Activated naive CD8-positive, alpha-beta T cell treated with anti-CD3 and anti-CD28 coated beads for 36 hours (primary cell): ENCODE measurements around the gene KRTAP5-3. TPM values are rescaled to one million over a fixed set of nuclear protein-coding genes. Genes with fewer than 3 reads are reported as not detected.

ENCODE experiments used
- DNase-seq: peaks from one replicate; pipeline ENCODE4 v3.0.0; 2021
- H3K27ac Mint-ChIP-seq: one replicate; pipeline ENCODE4 v1.8.0; 2022; ENCODE audit warnings: mild to moderate bottlenecking, moderate library complexity, mixed read lengths
- H3K27me3 Mint-ChIP-seq: one replicate; pipeline ENCODE4 v1.8.0; 2022; ENCODE audit warnings: mild to moderate bottlenecking, mixed read lengths
- H3K36me3 Mint-ChIP-seq: one replicate; pipeline ENCODE4 v1.8.0; 2021; ENCODE audit warnings: mild to moderate bottlenecking, mixed read lengths
- H3K4me1 Mint-ChIP-seq: one replicate; pipeline ENCODE4 v1.8.0; 2021; ENCODE audit warnings: mixed read lengths
- H3K4me3 Mint-ChIP-seq: one replicate; pipeline ENCODE4 v1.8.0; 2022; ENCODE audit warnings: mild to moderate bottlenecking, moderate library complexity, mixed read lengths
- H3K9me3 Mint-ChIP-seq: one replicate; pipeline ENCODE4 v1.8.0; 2022; ENCODE audit warnings: mixed read lengths
- total RNA-seq, 2 experiments: library from RNA; stranded (reverse); gene quantifications; one replicate each; pipeline ENCODE4 v1.2.3, GENCODE V29; 2021

Gene KRTAP5-3
- total RNA-seq, 2 experiments from 2014 or later: not detected

- no peak for DNase-seq
- Mint-ChIP-seq H3K27me3 (peaks cover 9% of the 10 kb centered on the region), H3K27ac (no peak overlapping the region), H3K9me3 (no peaks in the 10 kb centered on the region), H3K36me3 (no peaks in the 10 kb centered on the region), H3K4me3 (no peak overlapping the region), H3K4me1 (peaks cover 15% of the 10 kb centered on the region)
These were observed 38.2 kb downstream of the KRTAP5-3 start for GRCh38 chr11:1570001-1570453.

GRCh38 chr11:1569251-1569780 is 38.9 kb downstream of the KRTAP5-3 start:
- no peak overlapping the region for H3K4me3 Mint-ChIP-seq
- no peak for DNase-seq
- H3K36me3 Mint-ChIP-seq: no peaks in the 10 kb centered on the region
- H3K9me3 Mint-ChIP-seq: no peaks in the 10 kb centered on the region
- peaks cover 15% of the 10 kb centered on the region for H3K4me1 Mint-ChIP-seq
- H3K27me3 Mint-ChIP-seq: peaks cover 6% of the 10 kb centered on the region
- no peak overlapping the region for H3K27ac Mint-ChIP-seq

DNA sequence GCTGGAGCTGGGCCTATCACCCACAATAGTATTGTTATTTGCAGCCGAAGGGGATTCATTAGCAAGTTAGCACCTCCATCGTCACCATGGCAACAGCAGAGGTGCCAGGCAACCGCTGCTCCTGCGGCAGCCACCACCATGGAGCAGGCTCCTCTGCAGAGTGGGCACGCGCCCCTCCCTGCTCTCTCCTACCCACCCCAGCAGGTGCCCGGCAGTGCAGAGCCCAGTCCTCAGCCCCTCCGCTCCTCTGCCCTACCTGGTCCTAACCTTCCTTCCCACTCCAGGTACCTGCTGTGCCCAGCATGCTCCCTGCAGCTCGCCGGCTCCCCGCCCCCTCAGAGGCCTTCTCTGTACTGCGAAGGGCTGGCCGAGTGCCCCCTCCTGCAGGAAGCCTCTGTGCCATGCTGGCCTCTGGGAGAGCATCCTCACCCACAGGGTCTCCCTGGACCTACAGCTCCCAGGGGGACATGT is 39.8 kb downstream of the KRTAP5-3 start:
- H3K27ac Mint-ChIP-seq: no peak overlapping the region
- H3K27me3 Mint-ChIP-seq: peaks cover 2% of the 10 kb centered on the region
- no peaks in the 10 kb centered on the region for H3K9me3 Mint-ChIP-seq
- no peaks in the 10 kb centered on the region for H3K36me3 Mint-ChIP-seq
- peak; percentile 46 for DNase-seq
- peaks cover 9% of the 10 kb centered on the region for H3K4me1 Mint-ChIP-seq
- H3K4me3 Mint-ChIP-seq: no peak overlapping the region

DNA sequence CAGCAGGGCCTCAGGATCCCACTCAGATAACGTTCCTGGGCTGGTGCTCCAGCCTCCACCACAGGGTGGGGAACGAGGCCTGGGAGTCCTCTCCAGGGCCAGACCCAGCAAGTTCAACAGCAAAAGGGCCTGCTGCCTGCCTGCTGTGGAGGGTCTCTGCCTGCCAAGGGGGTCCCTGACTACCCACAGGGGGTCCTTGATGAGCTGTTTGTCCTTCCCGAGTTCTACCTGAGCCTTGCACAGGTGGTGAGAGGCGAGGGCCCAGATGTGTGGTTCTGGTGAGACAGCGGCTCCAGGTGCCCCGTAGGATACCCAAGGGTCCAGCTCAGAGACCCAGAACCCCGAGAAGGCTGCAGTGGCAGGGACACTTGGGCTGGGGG is 40.6 kb downstream of the KRTAP5-3 start:
- Mint-ChIP-seq H3K4me3 (no peak overlapping the region), H3K9me3 (no peaks in the 10 kb centered on the region), H3K27ac (no peak overlapping the region), H3K27me3 (no peaks in the 10 kb centered on the region), H3K36me3 (no peaks in the 10 kb centered on the region), H3K4me1 (peaks cover 8% of the 10 kb centered on the region)
- no peak for DNase-seq

GRCh38 chr11:1567052-1567720 is 41.1 kb downstream of the KRTAP5-3 start:
- Mint-ChIP-seq H3K4me1 (peaks cover 8% of the 10 kb centered on the region), H3K27ac (no peak overlapping the region), H3K9me3 (no peaks in the 10 kb centered on the region), H3K4me3 (no peak overlapping the region), H3K27me3 (no peaks in the 10 kb centered on the region), H3K36me3 (no peaks in the 10 kb centered on the region)
- no peak for DNase-seq

DNA sequence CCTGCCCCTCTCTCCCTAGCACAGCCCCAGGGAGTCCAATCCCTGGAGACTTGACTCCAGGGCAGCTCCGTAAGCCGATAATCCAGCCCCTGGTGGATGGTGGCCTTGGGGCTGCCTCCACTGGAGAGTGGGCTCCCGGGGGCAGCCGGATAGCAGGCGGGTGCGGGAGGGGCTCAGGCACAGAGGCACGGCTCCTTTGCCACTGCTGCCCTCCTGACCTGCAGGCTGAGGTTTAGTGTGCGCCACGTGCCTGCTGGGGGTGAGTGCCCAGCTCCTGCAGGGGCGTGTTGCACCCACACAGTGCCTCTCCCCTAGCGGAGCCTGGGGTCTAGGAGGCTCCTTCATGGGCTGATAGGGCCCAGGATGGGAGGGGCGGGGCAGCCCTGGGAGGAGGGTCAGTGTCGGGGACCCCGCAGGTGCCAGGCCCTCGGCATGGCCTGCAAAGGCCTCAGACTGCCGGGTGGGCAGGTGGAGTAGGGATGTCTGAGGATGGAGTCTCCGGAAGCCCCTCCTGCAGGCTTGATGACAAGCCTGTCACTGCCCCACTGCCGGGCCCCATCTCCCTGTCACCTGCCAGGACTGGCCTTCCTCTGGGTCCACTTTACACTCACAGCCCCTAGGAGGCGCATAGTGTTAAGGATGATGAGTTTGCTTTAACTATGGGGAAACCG is 41.7 kb downstream of the KRTAP5-3 start:
- Mint-ChIP-seq H3K36me3 (no peaks in the 10 kb centered on the region), H3K9me3 (no peaks in the 10 kb centered on the region), H3K4me3 (no peak overlapping the region), H3K4me1 (peaks cover 8% of the 10 kb centered on the region), H3K27ac (no peak overlapping the region), H3K27me3 (no peaks in the 10 kb centered on the region)
- no peak for DNase-seq

DNA sequence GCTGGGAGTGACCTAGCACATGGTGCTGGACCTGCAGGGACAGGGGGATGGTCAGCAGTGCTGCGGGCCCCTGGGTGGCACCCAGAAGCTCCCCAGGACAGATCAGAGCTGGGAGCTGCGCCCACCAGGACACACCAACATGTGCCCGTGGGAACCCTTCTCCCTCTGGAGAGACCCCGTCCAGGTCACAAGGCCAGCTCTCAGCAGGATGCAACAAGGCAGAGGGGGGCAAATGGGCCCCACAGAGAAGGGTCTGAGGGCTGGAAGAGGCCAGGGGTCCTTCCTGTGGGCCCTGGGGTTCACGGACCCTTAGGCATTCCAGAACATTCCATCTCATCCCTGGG is 42.4 kb downstream of the KRTAP5-3 start:
- no peak overlapping the region for H3K27ac Mint-ChIP-seq

GRCh38 chr11:1565173-1565903 is 42.9 kb downstream of the KRTAP5-3 start:
- H3K4me1 Mint-ChIP-seq: peaks cover 2% of the 10 kb centered on the region
- H3K27ac Mint-ChIP-seq: no peak overlapping the region
- H3K4me3 Mint-ChIP-seq: no peak overlapping the region
- DNase-seq: no peak
- H3K36me3 Mint-ChIP-seq: no peaks in the 10 kb centered on the region
- H3K27me3 Mint-ChIP-seq: no peaks in the 10 kb centered on the region
- no peaks in the 10 kb centered on the region for H3K9me3 Mint-ChIP-seq

More for the DNA sequence above, 42.4 kb downstream of the KRTAP5-3 start:
- no peak for DNase-seq
- Mint-ChIP-seq H3K9me3 (no peaks in the 10 kb centered on the region), H3K27me3 (no peaks in the 10 kb centered on the region), H3K36me3 (no peaks in the 10 kb centered on the region), H3K4me1 (peaks cover 8% of the 10 kb centered on the region), H3K4me3 (no peak overlapping the region)

GRCh38 chr11:1564535-1565172 is 43.6 kb downstream of the KRTAP5-3 start:
- no peaks in the 10 kb centered on the region for H3K27me3 Mint-ChIP-seq
- no peaks in the 10 kb centered on the region for H3K9me3 Mint-ChIP-seq
- no peak overlapping the region for H3K4me3 Mint-ChIP-seq
- no peaks in the 10 kb centered on the region for H3K4me1 Mint-ChIP-seq
- no peaks in the 10 kb centered on the region for H3K36me3 Mint-ChIP-seq
- H3K27ac Mint-ChIP-seq: no peak overlapping the region
- DNase-seq: no peak

DNA sequence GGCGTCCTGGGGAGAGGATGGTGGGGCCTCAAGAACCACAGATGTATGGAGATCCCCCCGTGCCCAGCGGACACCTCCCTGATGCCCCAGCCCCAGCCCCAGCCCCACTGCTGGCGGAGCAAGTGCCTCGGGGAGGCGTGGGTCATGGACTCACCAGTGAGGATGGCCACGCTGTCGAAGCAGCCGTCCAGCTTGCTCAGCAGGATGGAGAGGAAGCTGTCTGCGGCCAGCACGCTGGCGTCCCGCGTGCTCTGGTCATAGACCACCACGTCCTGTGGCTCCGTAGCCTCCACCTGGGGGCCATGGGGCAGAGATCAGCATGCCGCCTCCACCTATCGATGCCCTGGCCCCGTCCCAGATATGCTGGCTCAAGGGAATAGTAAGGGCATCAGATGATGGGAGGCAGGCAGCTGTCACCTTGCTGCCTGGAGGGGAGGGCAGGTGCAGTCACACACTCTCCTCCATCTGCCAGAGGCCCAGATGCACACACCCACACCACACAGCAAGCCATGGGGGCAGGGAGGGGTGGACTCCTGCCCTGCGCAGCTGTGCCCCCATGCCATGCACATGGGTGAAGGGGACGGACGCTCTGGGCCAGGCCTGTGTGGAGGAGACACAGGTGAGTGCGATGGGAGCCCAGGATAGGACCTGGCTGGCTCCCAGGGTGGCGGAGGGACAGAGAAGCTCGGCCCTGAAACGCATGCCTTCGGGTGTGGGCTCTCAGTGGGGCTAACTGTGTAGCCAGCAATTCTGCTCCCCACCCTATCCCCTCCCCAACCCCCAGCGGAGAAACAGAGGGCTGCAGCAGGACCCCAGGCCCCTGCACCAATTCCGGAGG is 44.3 kb downstream of the KRTAP5-3 start:
- no peaks in the 10 kb centered on the region for H3K9me3 Mint-ChIP-seq
- no peaks in the 10 kb centered on the region for H3K36me3 Mint-ChIP-seq
- H3K27ac Mint-ChIP-seq: no peak overlapping the region
- H3K4me3 Mint-ChIP-seq: no peak overlapping the region
- no peak for DNase-seq
- no peaks in the 10 kb centered on the region for H3K4me1 Mint-ChIP-seq
- no peaks in the 10 kb centered on the region for H3K27me3 Mint-ChIP-seq

DNA sequence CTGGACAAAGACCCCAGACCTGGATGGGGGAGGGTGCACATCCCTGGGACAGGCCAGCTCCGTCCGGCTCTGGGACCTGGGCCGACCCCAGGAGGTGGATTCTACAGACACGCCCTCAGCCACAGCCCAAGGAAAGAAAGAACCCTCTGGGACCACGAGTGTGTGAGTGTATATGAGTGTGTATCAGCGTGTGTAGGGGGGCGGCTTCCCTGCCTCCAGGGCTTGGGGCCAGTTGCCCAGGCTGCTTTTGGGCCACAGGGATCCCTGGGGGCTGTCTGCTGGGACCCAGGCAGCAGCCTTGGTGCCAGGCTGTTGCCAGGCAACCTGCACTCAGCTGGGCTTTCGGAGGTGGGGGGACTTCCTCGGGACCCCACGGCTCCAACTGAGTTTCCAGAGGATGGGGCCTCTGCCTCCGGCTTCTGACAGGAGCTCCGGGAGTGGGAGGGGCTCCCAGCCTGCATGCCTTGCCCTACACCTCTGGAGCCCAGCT is 45.1 kb downstream of the KRTAP5-3 start:
- no peaks in the 10 kb centered on the region for H3K36me3 Mint-ChIP-seq
- no peak overlapping the region for H3K27ac Mint-ChIP-seq
- H3K4me1 Mint-ChIP-seq: no peaks in the 10 kb centered on the region
- no peak overlapping the region for H3K4me3 Mint-ChIP-seq
- DNase-seq: no peak
- no peaks in the 10 kb centered on the region for H3K9me3 Mint-ChIP-seq
- H3K27me3 Mint-ChIP-seq: no peaks in the 10 kb centered on the region

DNA sequence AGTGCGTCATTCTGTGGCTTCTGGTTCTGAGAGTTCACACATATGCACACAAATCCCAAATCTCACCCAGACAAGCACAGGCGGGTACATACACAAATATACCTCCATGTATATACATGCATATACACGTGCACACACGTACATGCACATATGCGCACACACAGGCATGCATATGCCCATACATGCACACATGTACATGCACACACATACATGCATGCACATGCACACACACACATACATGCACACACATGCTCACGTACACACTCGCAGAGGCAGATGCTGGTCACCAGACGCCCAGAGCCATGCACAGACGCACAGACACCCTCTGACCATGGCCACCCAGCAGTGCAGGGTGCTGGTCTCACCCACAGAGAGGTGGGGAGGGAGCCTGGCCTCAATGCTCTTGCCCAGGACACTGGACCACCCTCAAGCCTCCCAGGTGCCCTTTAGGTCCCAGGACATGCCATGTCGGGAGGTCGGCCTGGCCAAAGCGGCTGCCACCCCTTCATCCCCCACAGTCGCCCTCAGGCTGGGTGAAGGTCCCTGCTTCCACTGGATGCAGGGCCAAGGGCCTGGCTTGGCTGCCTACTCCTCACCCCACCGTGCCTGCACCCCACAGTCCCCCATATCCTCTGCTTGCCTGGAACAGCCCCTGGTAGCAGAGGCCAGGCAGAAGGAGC is 45.7 kb downstream of the KRTAP5-3 start:
- Mint-ChIP-seq H3K36me3 (no peaks in the 10 kb centered on the region), H3K4me1 (no peaks in the 10 kb centered on the region), H3K9me3 (no peaks in the 10 kb centered on the region), H3K27ac (no peak overlapping the region), H3K27me3 (no peaks in the 10 kb centered on the region), H3K4me3 (no peak overlapping the region)
- DNase-seq: no peak

- no peaks in the 10 kb centered on the region for H3K4me1 Mint-ChIP-seq
- no peak overlapping the region for H3K27ac Mint-ChIP-seq
These were observed 46.3 kb downstream of the KRTAP5-3 start for GRCh38 chr11:1561955-1562354.

DNA sequence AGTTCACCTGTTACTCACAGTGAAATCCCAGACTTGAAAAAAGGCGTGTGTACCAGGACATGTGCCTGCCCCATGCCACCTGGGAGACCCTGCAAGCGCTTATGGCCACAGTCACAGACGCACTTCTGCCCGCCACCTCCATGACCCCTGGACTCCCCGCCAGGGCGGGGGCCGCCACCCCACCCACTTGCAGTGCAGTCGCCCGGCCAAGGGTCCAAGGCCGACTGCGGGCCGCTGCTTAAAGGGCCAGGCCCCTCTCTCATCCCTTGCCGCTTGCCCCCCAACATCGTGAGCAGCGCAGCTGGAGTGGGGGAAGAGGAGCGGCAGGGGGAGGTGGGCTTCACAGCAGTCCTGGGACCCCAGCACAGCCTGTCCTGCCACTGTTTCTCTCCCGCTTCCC is 47.0 kb downstream of the KRTAP5-3 start:
- no peak for DNase-seq
- H3K27ac Mint-ChIP-seq: no peak overlapping the region

More at GRCh38 chr11:1561955-1562354, 46.3 kb downstream of the KRTAP5-3 start:
- Mint-ChIP-seq H3K27me3 (no peaks in the 10 kb centered on the region), H3K9me3 (no peaks in the 10 kb centered on the region), H3K36me3 (no peaks in the 10 kb centered on the region), H3K4me3 (no peak overlapping the region)
- DNase-seq: no peak

More for the DNA sequence above, 47.0 kb downstream of the KRTAP5-3 start:
- Mint-ChIP-seq H3K36me3 (no peaks in the 10 kb centered on the region), H3K4me1 (no peaks in the 10 kb centered on the region), H3K9me3 (no peaks in the 10 kb centered on the region), H3K27me3 (no peaks in the 10 kb centered on the region), H3K4me3 (no peak overlapping the region)
